ENCODE results near the gene IL1B. TPM values are rescaled to one million over a fixed set of nuclear protein-coding genes. Genes with fewer than 3 reads are reported as not detected.

Gene IL1B
- total RNA-seq, 1 donor from 2014 or later, result 0.78 TPM

GRCh38 chr2:112829101-112829960 is 7.2 kb downstream of the IL1B start:
- DNase-seq, result no peak

DNA sequence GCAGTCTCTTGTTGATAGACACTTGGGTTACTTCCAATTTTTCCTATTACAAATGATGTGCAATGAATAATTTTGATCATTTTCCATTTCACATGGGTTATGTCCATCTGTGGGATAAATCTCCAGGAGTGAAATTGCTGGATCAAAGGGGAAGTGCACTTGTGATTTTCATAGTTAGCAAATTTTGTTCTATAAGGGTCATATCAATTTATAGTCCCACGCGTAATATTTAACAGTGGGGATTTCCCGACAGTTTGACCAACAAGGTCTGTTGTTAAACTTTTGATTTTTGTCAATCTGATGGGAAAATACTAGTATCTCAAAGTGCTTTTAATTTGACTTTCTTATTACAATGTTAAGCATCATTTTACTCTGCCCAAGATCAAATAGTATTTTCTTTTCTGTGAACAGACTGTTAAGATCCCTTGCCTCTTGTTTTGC is 8.3 kb downstream of the IL1B start:
- no peak for DNase-seq

DNA sequence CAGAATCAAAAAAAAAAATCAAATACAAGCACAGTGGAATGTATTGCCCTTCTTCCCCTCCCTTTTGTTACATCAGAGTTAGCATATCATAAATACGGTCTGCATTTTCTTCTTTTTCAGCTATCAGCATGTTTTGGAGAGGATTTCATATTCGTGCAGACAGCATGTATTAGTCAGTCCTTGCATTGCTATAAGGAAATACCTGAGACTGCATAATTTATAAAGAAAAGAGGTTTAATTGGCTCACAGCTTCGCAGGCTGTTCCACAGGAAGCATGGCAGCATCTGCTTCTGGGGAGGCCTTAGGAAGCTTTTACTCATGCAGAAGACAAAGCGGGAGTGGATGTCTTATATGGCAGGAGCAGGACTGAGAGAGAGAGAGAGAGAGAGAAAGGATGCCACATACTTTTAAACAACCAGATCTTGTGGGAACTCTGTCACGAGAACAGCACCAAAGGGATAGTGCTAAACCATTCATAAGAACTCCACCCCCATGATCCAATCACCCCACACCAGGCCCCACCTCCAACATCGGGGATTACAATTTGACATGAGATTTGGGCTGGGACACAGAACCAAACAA is 8.9 kb downstream of the IL1B start:
- DNase-seq, result no peak

DNA sequence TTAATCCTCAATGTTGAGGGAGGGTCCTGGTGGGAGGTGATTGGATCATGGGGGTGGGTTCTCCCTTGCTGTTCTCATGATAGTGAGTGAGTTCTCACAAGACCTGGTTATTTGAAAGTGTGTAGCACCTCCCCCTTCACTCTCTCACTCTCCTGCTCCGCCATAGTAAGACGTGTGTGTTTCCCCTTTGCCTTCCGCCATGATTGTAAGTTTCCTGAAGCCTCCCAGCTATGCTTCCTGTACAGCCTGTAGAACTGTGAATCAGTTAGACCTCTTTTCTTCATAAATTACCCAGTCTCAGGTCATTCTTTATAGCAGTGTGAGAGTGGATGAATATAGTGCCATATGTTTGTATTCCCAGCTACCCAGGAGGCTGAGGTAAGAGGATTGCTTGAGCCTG is 9.6 kb downstream of the IL1B start:
- DNase-seq, result no peak

DNA sequence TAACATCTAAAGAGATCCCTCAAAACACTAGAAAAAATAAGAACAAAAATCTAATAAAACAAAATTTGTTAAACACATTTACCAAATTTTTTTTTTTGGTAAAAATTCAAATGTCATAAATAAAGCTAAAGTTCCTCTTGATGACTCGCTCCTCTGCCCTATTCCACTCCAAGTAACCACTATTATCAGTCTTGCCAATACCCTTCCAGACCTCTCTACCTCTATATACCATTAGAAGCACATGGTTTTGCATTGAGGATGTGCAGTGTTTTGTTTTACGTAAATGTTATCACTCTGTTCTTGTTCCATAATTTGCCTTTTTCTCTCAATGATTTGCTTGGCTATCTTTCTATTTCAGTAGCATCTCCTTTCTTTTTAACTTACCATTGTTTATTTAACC is 10.9 kb downstream of the IL1B start:
- no peak for DNase-seq

GRCh38 chr2:112824694-112825085 is 11.9 kb downstream of the IL1B start:
- no peak for DNase-seq

- no peak for DNase-seq
Observed at GRCh38 chr2:112821682-112822081, 14.9 kb downstream of the IL1B start.

DNA sequence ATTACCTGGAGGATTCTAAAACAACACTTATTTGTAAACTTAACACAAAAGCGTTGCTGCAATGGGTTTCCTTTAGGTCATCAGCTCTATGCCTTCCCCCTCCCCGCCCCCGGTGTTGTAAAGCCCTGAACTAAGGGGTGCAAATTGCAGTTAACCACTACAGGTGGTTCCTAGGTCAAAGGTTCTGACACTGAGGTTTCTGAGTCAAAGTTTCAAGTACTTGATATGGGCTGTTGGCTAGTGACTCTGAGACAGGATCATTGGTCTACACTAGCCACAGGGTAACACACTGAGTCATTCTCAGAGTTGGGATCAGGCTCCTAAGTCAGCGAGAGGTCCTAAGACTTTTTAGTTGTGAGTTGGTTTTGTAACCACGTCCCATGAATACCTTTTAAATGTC is 15.4 kb downstream of the IL1B start:
- DNase-seq, result no peak

- no peak for DNase-seq
Observed at GRCh38 chr2:112820343-112820742, 16.2 kb downstream of the IL1B start.

GRCh38 chr2:112819081-112819480 is 17.5 kb downstream of the IL1B start:
- DNase-seq, result no peak

GRCh38 chr2:112818094-112818902 is 18.3 kb downstream of the IL1B start:
- DNase-seq, result no peak

GRCh38 chr2:112817082-112817689 is 19.4 kb downstream of the IL1B start:
- DNase-seq, result no peak

DNA sequence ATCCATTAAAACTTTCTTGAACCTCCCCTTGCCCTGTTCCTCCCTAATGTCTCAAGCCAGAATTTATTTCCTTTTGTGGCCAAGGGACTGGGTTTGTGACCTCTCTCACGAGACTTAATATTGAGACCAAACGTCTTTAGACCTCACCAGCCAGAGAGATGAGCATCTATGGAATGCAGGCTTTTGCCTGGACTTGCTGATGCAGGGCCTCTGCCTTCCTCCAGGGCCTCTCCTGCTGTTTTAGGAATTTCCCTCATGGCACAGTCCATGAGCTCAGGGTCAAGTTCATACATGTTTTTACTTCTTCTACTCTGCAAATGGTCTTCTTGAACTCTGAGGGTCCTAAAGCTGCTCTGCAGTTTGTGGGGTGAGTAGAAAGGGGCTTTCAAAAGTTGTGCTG is 22.3 kb downstream of the IL1B start:
- DNase-seq, result no peak

DNA sequence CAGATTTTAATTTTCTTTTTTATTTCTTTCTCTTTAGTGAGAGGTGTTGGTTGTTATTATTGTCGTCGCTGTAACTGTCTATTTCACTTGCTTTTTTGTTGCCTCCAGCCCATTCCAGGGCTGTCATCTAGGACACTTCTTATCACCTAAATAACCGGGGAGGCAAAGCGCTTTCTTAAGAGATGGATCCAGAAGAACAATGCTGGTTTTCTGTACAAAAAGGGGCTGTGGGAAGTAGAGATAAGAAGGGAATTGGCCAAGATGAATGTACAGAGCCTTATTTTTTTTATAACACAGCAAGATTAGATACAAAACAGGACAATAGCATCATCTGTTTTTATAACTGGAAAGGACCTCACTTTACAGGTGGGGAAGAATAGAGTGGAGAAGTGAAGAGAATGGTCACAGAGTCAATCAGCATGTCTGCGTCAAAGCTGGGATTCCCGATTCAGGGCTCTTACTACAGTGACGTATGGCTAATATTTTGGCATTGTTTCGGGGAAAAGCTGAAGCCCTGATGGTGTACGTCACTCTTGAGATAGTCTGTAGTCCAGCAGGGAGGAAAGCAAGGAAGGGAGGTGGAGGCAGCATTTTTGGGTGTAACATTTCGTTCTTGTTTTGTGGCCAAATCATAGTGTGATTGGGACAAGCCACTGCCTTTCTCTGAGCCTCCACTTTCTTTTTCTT is 23.2 kb downstream of the IL1B start:
- no peak for DNase-seq

DNA sequence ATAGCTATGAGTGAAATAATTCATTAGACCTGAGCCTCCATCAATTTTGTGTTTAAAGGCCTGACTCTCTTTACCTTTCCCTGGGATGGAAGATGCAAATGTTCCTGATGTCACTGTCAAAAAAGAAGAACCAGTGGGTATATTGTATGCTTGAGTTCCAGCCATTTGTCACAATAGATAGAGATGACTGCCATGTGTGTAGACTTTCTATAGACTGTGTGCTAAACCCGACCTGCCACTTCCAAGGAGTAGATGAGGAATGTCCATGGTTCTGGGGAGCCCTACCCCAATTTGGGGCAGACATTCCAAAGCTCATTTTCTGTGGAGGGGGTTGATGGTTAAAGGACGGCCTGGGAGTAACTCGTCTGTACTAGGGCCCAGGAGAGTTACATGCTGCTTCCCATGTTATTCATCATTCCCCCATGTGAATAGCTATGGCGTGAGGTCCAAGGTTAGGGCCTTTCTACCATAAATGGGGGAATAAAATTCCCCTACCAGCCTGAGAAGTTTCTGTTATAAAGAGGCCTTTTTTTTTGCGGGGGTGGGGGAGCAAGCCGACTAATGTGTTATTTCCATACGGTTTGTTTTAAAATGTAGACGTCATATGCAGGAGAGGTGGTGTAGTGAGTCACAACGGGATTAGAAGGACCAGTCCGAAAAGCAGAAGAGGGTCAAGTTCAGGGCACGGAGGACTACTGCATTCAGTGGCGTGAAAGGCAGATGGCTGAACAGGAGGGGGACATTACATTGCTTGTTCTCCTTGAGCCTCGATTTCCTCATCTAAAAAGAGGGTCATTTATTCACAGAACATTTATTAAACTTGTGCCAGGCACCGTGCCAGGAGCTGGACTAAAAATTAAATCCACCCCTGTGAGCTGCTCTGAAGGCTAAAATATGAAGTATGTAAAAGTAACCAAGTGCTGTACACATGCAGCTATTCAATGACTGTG is 24.0 kb downstream of the IL1B start:
- DNase-seq, result no peak

DNA sequence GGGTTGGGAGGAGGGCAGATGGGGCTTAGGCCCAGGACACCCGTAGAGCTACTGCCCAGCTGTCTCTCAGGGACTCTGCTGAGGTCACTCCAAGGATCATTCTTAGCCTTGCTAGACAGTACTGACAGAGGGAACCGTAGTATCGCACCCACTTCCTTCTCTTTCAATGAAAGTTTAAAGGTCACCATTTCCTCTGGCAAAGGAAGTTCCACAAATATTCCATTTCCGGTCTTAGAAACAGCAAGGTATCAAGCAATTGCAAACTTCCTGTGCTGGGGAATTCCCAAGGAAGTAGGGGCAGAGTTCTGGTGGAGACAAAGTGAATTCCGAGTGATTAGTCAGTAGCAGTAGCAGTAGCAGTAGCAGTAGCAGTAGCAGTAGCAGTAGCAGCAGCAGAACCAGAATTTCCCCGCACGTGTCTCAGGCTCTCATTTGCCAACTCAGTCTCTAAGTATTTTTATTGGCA is 24.7 kb downstream of the IL1B start:
- DNase-seq, result no peak

DNA sequence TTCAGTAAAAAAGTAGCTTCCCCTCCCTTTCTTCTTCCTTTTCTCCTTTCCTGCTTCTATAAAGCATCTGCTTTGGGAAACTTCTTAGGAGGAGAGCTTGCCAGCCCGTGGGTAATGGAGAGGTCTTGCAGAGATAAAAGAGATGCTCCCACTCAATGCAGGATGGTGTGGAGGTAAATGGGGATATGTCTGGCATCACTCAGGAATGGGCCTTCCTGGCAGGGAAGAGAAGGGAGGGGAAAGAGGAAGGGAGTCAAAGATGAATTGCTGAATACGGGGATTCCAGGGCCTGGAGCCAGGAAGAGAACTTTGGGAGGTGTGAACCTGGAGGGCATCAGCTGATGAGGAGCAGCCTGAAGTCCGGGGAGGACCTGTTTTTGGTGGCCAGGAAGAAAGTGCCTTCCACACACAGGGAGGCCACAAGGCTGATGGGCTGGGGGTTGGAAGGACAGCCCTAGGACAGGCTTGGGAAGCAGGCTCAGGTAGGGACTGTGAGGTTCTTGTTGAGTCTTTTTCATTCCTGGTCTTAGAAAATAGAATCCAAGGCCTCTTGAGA is 25.2 kb downstream of the IL1B start:
- DNase-seq, result no peak

- no peak for DNase-seq
Observed at GRCh38 chr2:112809112-112809511, 27.5 kb downstream of the IL1B start.

DNA sequence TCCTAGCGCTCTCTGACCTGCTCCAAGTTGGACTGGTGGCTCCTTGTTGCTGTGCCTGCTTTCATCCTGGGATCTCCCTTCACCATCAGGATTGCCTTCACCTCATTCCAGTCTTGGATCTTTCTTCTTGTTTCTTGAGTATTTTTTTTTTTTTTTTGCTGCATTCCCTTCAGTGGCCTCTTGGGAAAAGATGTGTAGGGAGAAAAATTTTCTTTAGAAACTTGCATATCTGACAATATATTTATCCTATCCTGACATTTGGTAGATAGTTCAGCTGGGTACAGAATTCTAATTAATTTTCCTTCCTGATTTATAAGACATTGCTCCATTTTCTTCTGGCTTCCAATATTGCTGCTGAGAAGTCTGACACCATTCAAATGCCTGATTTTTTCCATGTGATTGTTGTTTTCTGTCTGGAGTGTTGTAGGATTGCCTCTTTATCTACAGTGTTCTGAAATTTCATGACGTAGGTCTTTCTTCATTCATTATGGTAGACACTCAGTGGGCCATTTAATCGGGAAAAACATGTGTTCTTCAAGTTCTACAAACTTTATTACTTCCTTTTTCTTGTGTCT is 29.3 kb downstream of the IL1B start:
- no peak for DNase-seq

DNA sequence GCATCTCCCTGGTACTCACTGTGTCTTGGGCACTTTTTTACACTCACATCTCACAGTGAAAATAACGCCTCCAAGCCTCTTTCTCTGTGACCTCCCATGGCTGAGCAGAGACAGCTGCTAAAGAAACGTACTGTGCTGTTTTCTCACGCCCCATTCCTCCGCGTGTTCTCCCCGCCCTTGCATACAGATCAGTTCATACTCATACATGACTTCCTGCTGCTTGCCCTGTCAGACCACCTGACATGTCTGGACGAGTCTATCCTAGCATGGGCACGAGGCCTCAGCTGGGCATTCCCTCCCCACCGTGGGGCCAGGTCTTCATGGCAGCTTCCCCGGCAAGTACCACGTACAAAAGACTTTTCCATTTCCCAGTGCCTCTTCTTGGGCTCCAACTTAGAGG is 31.0 kb downstream of the IL1B start:
- DNase-seq, result no peak

Data from occipital lobe (tissue), 2 donors.